GM19099 (cell line): ENCODE measurements around the gene NFKBIB.

Experiments used
- POLR2A ChIP-seq: IDR thresholded peaks from 3 replicates; pipeline ENCODE4 v1.6.1; 2011; ENCODE audit warnings: low read depth; ENCODE audit not compliant: insufficient read length; ENCODE audit errors: extremely low read depth

Gene NFKBIB

DNA sequence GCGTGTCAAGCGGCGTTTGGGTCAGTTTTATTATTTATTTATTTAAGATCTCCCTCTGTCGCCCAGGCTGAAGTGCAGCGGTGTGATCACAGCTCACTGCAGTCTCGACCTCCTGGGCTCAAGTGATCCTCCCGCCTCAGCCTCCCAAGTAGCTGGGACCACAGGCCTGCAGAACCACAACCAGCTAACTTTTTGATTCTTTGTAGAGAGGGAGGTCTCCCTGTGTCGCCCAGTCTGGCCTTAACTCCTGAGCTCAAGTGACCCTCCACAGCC is 31.7 kb downstream of the NFKBIB start:
- no peak for TF ChIP-seq POLR2A

DNA sequence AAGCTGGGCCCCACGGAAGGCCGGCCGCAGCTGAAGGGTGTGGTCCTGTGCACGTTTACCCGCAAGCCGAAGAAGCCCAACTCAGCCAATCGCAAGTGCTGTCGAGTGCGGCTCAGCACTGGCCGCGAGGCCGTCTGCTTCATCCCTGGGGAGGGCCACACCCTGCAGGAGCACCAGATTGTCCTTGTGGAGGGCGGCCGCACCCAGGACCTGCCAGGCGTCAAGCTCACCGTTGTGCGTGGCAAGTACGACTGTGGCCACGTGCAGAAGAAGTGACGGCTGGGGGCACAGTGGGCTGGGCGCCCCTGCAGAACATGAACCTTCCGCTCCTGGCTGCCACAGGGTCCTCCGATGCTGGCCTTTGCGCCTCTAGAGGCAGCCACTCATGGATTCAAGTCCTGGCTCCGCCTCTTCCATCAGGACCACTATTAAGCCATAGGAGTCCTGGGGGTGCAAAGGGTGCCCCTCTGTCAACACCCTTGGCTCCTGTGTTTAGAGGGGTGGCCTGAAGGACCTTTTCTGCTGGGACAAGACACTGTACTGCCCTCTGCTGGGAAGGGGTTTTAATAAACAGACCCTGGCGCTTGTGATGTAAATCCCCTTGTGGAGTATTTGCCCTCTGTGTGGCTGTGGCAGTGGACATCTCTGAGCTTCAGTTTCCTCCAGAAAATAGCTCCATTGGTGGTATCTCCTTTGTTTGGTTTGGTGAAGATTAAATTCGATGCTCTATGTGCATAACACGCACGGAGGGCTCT is 32.8 kb downstream of the NFKBIB start:
- no peak for TF ChIP-seq POLR2A

DNA sequence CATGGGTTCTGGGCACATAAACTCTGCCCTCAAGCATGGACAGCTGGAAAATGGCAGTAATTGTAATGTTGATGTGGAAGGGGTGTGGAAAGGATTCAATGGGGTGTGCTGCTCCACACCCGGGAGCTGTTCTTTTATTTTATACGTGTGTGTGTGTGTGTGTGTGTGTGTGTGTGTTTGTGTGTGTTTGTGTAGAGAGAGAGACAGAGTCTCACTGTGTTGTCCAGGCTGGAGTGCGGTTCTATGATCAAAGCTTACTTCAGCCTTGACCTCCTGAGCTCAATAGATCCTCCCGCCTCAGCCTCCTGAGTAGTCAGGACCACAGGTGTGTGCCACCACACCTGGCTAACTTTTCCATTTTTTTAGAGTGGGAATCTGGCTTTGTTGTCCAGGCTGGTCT is 33.8 kb downstream of the NFKBIB start:
- no peak for TF ChIP-seq POLR2A

DNA sequence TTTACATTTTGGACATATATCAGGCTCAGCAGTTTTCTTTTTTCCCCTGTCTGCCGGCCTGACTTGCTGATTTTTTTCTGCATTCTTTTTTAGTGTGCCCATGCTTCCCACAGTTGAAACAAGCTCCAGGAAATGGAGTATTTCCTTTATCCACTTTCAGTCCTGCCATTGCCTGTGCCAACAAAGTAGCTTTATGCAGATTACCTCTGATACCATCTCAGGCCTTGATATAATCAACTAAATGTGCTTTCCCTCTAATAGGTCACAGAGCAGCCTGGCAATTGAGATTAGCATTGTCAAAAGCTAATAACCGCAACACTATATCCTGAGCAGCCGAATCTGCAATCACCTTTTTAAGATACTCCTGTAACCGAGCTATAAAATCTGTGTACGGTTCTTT is 40.2 kb downstream of the NFKBIB start:
- TF ChIP-seq POLR2A, result no peak

DNA sequence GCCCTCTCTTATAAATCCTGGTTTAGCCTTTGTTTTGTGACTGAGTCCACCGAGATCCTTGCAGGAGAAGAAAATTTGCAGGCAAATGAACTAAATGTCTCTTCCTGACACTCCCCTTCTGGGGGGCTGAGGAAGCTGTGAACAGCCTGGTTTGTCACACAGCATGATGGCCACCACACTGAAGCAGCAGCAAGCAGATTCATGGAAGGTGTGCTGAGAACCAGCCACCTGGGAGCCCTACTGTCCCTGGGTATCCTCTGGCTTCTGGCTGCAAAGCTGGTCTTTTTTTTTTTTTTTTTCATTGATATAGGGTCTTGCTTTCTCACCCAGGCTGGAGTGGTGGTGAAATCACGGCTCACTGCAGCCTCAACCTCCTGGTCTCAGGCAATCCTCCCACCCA is 42.2 kb downstream of the NFKBIB start:
- no peak for TF ChIP-seq POLR2A

DNA sequence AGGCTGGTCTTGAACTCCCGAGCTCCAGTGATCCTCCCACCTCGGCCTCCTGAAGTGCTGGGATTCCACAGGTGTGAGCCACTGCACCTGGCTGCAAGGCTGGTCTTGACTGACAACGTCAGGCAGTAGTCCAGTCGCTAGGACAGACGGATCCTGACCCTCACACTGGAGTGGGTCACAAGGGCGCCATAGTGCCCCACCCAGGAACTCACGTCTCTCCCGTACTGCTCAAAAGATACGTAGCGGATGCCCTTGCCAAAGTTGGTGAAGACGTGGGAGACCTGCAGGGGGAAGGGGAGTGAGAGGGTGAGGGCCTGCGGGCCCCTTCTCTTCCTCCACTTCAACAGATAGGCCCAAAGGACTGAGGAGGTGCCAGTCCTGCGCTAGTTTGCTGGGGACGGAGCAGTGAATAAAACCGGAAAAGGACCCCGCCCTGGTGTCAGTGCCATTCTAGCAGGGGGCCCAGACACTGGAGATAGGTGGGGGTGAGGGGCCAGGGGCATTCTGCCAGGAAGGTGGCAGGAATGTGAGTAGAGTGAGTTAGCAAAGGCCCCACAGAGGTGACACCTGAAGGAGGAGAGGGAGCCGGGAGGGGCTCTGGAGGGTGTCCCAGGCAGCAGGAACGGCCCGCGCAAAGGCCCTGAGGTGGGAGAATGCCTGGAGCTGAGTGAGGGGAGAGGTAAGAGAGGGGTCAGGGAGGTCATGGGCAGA is 42.9 kb downstream of the NFKBIB start:
- TF ChIP-seq POLR2A, result no peak

DNA sequence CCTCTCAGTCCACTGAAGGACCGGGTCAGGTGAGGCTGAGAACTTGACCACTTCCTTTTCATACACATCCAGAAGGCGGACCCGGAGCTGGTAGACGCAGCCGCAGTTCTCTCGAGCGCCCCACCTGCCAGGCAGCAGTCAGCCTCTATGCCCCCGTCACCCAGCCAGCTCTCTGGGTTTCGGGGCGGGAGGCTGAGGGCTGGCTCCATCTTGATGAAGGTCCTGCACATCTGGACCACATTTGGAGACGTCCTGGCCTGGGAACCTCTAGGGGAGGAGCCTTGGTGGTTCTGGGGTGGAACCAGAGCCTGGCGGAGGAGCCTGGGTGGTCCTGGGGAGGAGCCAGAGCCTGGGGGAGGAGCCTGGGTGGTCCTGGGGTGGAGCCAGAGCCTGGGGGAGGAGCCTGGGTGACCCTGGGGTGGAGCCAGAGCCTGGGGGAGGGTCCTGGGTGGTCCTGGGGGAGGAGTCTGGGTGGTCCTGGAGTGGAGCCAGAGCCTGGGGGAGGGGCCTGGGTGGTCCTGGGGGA is 45.3 kb downstream of the NFKBIB start:
- no peak for TF ChIP-seq POLR2A

DNA sequence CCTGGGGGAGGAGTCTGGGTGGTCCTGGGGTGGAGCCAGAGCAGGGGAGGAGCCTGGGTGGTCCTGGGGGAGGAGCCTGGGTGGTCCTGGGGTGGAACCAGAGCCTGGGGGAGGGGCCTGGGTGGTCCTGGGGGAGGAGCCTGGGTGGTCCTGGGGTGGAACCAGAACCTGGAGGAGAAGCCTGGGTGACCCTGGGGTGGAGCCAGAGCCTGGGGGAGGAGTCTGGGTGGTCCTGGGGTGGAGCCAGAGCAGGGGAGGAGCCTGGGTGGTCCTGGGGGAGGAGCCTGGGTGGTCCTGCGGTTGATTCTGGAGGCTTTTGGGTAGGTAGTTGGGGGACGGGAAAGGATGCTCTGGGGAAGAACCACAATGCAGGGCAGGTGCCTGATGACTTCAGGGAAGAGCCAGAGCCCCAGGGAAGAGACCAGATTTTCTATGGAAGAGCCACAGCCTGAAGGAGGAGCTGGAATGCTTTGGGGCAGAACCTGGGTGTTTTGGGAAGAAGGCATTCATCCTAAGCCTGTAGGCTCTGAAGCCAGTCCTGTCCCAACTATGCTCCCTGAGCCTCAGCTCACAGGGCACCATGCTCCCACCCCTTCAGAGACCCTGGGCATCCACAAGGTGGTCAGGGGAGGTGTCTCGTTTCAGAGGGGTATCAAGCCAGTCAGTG is 45.9 kb downstream of the NFKBIB start:
- no peak for TF ChIP-seq POLR2A

DNA sequence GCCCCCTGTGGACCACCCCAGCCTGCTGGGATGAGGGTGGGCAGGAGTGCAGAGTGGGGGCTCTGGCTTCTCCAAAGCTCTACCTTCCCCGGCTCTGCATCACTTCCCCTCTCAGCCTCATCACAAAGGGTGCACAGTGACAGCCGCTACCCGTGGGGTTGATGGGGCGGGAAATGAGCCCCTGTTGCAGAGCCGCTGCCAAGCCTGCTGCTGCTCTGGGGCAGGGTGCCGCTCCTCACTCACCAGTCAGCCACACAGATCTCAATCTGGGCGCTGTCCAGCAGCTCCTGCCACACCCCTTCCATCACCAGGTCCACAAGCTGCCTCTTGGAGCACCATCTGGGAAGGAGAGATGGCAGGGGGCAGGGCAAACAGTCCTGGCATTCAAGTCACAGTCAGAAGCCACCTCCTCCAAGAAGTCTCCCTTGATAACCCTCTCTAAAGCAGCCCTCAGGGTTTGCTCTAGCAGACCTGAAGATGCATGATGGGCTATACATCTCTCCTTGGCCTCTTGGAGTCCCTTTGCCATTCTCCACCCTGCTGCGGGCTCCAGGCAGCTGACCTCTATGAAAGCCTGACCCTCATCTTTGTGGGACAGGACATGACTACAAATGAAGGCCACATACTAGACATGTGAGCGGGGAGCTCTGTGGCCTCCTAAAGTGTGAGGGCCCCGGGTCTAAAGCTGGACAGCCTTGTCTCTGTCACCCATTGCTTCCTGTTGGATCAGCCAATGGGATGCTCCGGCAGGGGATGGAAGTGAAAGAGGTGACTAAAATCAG is 46.7 kb downstream of the NFKBIB start:
- no peak for TF ChIP-seq POLR2A

DNA sequence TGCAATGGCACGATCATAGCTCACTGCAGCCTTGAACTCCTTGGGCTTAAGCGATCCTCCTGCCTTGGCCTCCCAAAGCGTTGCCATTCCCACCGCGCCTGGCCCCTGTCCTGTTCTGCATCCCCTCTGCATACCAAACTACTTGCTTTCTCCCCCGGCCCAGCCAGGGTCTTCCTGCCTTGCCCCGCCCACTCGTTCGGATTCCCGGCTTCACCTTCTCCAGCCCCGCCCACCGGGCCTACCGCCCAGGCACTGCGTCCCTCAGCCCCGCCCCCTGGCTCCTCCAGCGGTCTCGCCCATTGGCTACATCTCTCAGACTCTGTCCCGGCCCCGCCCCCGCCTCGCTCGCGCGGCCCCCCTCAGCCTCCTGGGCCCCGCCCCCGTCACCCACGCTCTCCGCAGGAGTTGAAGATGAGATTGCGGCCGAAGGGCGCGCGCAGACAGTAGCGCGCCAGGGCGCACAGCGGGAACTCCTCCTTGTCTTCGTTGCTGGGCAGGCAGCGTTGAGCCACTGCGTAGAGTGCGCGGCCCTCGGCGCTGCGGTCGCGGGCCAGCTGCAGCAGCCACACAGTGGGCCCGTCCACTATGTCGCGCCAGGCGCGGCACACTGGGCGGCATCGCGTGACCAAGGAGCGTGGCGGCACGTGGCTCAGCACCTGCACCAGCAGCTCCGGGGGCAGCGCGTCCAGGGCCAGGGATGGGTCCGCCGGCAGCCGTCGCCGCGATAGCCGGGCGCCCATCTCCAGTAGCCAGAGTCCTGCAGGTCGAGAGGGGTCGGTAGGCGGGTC is 50.0 kb downstream of the NFKBIB start:
- no peak for TF ChIP-seq POLR2A

DNA sequence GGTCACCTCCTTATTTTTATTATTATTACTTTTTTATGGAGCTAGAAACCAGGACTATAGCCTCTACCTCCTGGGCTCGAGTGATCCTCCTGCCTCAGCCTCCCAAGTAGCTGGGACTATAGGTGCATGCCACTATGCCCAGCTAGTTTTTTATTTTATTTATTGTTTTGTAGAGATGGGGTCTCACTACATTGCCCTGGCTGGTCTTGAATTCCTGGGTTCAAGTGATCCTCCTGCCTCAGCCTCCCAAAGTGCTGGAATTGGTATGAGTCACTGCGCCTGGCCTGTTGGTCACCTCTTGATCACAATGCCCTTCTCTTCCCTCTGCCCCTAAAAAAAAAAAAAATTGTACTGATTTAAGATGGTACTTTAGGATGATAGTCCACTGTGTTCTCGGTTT is 51.4 kb downstream of the NFKBIB start:
- TF ChIP-seq POLR2A, result no peak

DNA sequence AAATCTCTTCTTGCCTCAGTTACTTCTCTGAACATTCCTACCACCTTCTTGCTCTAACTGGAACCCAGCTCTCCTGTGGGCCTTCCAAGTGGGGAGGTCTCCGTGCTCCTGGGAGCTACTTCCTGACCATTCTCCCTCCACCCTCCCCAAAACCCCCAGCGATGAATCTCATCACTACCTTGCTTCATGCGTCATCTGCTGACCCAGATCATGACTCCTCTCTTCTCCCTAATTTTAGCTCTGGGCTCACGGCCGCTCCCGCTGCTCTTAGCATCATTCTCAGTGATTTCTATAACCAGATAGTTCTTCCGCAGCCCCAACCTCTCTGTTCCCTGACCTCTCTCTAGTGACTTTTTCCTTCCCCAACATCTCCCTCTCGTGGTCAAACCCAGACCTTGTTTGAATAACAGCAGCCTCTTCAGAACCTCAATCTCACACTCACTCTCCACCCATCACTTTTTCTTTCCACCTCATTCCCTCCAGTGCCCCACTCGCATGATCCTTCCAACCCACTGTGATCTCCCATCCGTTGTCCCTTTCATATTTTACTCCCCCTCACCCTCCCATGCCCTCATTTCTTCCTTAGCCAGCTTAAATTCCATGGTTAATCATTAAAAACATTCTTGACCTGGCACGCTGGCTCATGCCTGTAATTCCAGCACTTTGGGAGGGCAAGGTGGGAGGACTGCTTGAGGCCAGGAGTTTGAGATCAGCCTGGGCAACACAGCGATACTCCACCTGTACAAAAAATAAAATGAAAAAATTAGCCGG is 52.8 kb downstream of the NFKBIB start:
- no peak for TF ChIP-seq POLR2A

DNA sequence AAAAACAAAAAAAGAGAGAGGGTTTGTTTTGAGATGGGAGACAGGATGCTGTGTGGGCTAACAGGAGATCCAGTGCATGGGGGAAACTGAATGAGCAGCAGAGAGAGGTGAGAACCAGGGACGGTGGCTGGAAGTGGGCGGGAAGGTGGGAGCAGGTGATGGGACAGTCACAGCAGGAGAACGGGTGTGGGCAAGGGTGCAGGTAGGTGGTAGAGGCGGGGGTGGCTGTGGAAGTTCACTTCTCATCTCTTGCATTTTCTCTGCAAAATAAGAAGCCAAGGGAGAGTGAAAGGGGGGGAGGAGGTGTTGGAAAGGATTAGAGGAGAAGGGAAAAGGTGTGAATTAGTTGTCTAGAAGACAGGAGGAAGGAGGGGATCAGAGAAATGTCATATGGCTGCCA is 53.9 kb downstream of the NFKBIB start:
- TF ChIP-seq POLR2A, result no peak

DNA sequence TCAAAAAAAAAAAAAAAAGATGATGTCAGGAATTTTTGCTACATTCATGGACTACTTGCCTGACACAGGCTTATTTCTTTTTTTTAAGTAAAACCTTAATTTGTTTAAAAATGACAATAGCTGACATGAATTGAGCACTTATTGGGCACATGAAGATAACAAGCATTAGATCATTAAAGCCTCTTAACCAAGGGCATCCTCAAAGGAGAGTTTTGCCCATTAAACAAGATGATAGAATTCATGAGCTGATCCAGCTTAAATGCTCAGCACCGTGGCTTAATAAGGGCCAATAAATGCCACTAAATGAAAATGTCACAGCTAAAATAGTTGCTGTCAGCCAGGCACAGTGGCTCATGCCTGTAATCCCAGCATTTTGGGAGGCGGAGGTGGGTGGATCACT is 56.5 kb downstream of the NFKBIB start:
- TF ChIP-seq POLR2A, result no peak
